ENCODE measurements around the gene PGLYRP2.
"Not testable (repeated sequence)": the region's sequence is repeated elsewhere in the genome, so short reads cannot be mapped to it uniquely, and the experiment has no call there.

Gene PGLYRP2

GRCh38 chr19:15485768-15486167 is 6.5 kb upstream of the PGLYRP2 start:
- DNase-seq = not testable (repeated sequence)

GRCh38 chr19:15480996-15481395 is 1.7 kb upstream of the PGLYRP2 start:
- not testable (repeated sequence) for DNase-seq

DNA sequence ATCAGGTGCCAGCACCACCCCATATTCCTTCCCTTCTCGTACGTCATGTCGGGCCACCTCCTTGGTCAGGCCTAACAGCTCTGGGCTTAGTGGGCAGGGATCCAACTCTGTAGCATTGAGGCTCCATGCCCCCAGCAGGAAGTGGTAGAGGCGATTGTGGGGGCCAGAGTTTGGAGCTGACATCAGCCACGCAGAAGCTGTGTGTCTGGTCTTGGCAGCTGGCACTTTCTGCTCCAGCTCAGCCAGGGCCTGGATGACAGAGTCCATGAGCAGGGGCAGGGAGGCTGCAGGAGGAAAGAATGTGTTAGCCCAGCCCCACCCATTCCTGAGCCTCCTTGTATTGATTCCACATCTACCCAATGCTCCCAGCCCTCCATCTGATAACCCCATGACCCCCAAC is 3.0 kb downstream of the PGLYRP2 start:
- no peak for DNase-seq

- no peak for DNase-seq
Observed at GRCh38 chr19:15475611-15476010, 3.7 kb downstream of the PGLYRP2 start.

GRCh38 chr19:15475169-15475568 is 4.1 kb downstream of the PGLYRP2 start:
- no peak for DNase-seq

DNA sequence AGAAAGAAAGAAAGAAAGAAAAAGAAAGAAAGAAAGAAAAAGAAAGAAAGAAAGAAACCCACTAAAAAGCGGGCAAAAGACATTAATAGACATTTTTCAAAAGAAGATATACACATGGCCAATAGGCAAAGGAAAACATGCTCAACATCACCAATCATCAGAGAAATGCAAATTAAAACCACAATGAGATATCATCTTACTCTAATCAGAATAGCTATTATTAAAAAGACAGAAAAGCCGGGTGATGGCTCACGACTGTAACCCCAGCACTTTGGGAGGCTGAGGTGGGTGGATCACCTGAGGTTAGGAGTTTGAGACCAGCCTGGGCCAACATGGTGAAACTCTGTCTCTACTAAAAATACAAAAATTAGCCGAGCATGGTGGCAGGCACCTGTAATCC is 5.5 kb downstream of the PGLYRP2 start:
- DNase-seq = not testable (repeated sequence)

DNA sequence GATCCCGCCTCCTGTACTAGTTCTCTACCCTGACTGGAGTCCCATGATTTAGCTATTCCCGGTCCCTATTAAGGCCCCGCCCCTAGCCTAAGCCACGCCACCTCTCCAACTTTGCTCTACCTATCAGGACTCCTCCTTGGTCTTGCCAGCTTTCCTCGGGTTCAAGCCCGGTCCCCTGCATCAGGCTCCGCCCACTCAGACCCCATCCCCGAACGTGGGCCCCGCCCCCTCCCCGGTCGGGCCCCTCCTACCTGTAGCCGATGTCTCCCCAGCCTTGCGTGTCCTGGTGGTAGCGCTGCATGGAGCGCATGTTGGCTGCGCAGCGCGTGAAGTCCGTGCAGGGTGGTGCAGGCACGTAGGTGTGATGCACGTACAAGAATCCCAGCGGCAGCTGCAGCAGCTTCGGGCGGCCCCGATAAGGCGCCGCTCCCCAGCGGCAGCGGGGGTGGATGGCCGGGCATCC is 7.6 kb downstream of the PGLYRP2 start:
- DNase-seq = no peak

DNA sequence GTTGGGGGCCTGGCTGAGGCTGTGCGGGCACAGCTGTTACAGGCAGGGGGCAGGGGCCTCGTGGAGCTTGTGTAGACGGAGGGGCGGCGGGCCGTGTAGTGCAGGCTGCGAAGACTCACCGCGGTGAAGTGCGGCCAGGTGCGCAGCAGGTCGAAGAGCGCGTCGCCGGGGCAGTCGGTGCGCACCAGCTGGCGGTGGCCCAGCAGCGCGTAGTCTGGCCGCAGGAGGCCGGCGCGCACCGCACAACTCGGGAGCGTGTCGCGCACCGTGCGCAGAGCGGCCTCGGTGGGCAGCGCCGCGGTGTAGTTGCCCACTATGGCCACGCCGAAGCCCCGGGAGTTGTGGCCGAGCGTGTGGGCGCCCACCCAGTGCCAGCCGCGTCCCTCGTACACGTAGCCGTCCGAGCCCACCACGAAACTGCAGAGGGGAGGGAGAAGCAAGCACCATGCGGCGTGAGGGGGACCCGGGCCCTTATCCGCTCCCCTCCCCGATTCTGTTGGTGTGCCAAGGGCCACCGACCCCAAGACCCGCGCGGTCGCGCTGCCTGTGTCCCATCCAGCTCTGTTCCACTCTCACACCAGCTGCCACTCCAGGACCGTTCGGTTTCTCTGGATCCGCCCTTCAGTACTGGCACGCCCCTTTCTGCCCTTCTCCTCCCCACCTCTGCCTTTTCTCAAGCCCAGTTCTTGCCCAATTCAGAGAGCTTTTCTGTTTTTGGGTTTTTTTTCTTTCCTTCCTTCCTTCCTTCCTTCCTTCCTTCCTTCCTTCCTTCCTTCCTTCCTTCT is 9.6 kb downstream of the PGLYRP2 start:
- peak; percentile 29 to 41 for DNase-seq

- no peak for DNase-seq
Observed at GRCh38 chr19:15468675-15469512, 10.4 kb downstream of the PGLYRP2 start.

DNA sequence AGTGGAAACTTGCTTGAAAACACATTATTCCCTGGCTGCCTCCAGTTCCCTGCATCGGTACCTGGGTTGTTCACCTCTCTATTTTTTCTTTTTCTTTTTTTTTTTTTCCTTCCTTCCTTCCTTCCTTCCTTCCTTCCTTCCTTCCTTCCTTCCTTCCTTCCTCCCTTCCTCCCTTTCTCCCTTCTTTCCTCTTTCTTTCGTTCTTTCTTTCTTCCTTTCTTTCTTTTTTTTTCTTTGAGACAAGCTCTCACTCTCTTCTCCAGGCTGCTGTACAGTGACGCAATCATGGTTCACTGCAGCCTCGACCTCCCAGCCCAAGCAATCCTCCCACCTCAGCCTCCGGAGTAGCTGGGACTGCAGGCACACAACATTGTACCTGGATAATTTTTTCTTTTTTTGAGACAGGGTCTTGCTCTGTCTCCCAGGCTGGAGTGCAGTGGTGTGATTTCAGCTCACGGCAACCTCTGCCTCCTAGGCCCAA is 11.5 kb downstream of the PGLYRP2 start:
- no peak for DNase-seq

- peak; percentile 40 to 75 for DNase-seq
Observed at GRCh38 chr19:15466851-15467733, 12.2 kb downstream of the PGLYRP2 start.

- peak; percentile 43 to 72 for DNase-seq
Observed at GRCh38 chr19:15464394-15465385, 14.6 kb downstream of the PGLYRP2 start, which contains the start of gene RASAL3. RASAL3 (minus strand) TSS chr19:15464544; CDS start chr19:15464358, 186 bp downstream.

DNA sequence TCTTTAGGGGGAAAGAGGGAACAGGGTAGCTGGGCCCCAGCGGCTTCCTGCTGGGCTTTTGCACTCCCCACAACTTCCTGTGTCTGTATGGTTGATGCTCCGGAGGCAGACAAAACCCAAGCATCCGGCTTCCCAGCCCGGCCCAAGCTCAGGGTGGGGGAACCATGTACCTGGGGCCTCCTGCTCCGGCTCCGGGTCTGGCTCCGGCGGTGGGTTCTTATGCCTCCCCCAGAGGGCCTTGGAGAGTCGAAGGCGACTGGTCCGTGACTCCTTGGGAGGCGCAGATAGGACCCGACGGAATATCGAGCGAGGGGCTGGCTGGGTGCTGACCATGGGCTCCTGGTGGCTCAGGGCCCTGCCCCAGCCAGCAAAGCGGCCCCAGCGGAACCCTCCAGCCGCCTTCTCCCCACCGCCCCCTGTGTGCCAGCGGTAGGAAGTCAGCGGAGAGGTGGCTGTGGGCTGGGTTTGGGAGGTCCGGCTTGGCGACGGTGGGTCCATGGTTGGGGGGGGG is 15.4 kb downstream of the PGLYRP2 start:
- DNase-seq = peak; percentile 68 to 83

- DNase-seq = no peak
Observed at GRCh38 chr19:15461694-15462093, 17.6 kb downstream of the PGLYRP2 start.

DNA sequence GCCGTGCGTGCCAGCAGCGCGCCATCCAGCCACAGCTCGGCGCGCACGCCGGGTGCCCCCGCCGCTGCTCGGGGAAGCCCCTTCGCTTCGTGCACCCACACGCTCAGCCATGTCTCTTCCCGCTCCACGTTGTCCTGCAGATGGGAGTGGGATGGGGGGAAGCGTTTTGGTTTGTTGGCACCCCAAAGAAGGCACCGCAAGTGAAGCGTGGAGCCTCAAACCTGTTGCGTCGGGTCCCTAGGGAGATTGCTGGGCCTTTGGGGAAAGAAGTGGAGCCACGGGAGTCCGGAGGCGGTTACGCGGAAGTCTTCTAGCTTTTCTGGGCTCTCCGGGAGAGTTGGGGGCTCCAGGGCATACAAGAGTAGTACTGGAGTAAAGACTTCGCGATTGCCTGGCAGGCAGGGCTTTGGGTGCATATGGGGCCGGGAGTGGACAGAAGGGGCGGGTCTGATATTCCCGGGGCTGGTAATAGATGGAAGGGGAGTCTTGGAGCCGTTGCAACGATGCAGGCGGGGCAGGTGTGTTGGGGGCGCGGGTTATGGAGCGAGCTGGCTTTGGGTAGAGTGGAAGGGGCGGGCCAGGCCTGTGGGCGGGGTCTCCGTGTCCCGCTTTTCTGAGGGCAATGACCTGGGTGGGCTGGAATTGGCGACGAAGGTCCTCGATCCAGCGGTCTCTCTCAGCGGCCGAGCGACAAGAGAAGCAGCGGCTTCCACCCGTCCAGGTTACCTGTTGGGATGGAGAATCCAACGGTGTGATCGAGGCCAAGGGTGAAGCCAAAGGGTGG is 21.4 kb downstream of the PGLYRP2 start:
- no peak for DNase-seq

DNA sequence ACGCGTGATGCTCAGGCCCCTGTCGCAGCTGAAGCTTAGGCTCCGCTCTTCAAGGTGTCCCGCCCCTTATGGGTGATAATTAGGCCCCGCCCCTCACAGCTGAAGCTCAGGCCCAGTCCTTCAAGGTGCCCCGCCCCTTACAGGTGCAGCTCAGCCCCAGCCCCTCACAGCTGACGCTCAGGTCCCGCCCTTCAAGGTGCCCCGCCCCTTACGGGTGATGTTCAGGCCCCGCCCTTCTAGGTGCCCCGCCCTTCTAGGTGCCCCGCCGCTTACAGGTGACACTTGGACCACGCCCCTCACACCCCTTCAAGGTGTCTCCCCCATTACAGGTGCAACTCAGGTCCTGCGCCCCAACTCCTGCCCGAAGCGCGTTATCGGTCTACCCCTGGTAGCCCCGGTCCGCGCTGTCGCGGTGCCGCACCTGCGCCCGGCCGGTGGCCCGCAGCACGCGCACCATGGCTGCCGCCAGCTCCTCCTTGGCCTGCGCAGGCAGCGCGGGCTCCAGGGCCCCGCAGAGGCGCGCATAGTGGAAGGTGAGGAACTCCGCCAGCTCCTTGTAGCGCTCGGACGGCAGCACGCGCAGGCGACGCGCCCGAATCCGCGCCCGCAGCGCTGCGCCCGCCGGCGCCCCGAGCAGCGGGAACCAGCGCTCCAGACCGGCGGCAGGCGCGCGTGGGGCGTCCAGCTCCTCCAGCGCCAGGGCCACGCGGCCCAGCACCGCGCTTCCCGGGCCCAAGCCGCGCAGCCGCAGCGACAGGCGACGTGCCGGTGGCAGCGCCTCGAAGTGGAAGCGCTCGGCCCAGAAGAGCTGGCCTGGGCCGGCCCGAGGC is 22.2 kb downstream of the PGLYRP2 start:
- DNase-seq = no peak

- DNase-seq = no peak
Observed at GRCh38 chr19:15456441-15456840, 22.9 kb downstream of the PGLYRP2 start.

- DNase-seq = no peak
Observed at GRCh38 chr19:15455996-15456395, 23.3 kb downstream of the PGLYRP2 start.
